IMR-90 (cell line): ENCODE data around the gene PIAS4. TPM values are rescaled to one million over a fixed set of nuclear protein-coding genes. Genes with fewer than 3 reads are reported as not detected.

ENCODE experiments used
- ATAC-seq: fragments of 200-7000 bp; cut with Tn5 transposase; 2 replicates; pipeline ENCODE4 v1.9.1; 2020; ENCODE audit warnings: low read depth, mild to moderate bottlenecking, moderate library complexity
- BruUV-seq: library from RNA; stranded (reverse); fragments of 400-500 nt; replicated peaks from 2 replicates; lab custom pipeline; 2021; lab: Mats Ljungman, UMichigan
- CTCF ChIA-PET: fragments of 300-600 bp; formaldehyde crosslinking; extraction: SDS; loops from one replicate; lab custom pipeline; 2021; ENCODE audit warnings: antibody characterized with exemption; lab: Yijun Ruan, JAX
- POLR2A ChIA-PET: fragments of 300-600 bp; sonication (Branson Sonifier 250); formaldehyde crosslinking; loops from one replicate; lab custom pipeline; 2022; ENCODE audit warnings: antibody characterized with exemption; ENCODE audit not compliant: unreplicated experiment; lab: Charles Lee
- DNase-seq: peaks from one replicate; pipeline ENCODE4 v3.0.0; 2013
- H2AFZ ChIP-seq: replicated peaks from 2 replicates; pipeline ENCODE3; 2013; ENCODE audit warnings: low read length, mild to moderate bottlenecking; ENCODE audit not compliant: poor library complexity
- H2AK5ac ChIP-seq: 2 replicates; pipeline ENCODE4 v1.6.1; 2013; ENCODE audit warnings: low read depth, low read length, inconsistent platforms
- H2AK9ac ChIP-seq: replicated peaks from 2 replicates; pipeline ENCODE3; 2013; ENCODE audit warnings: mild to moderate bottlenecking, low read depth, low read length, moderate library complexity; ENCODE audit not compliant: poor library complexity
- H2BK120ac ChIP-seq: 2 replicates; pipeline ENCODE4 v1.6.1; 2013; ENCODE audit warnings: low read depth, low read length, inconsistent platforms
- H2BK15ac ChIP-seq: 3 replicates; pipeline ENCODE4 v1.6.1; 2013; ENCODE audit warnings: low read depth, low read length, inconsistent platforms
- H2BK20ac ChIP-seq: 2 replicates; pipeline ENCODE4 v1.6.1; 2013; ENCODE audit warnings: low read depth, mild to moderate bottlenecking, inconsistent platforms, low read length, moderate library complexity
- H2BK5ac ChIP-seq: 2 replicates; pipeline ENCODE4 v1.6.1; 2013; ENCODE audit warnings: mild to moderate bottlenecking, low read depth, low read length, inconsistent platforms; ENCODE audit not compliant: poor library complexity, severe bottlenecking
- H3K14ac ChIP-seq: replicated peaks from 2 replicates; pipeline ENCODE4 v1.6.1; 2013; ENCODE audit warnings: low read depth, low read length, inconsistent platforms
- H3K18ac ChIP-seq: 2 replicates; pipeline ENCODE4 v1.6.1; 2013; ENCODE audit warnings: low read depth, low read length, control low read depth
- H3K23ac ChIP-seq: 2 replicates; pipeline ENCODE4 v1.6.1; 2013; ENCODE audit warnings: low read depth, low read length, inconsistent platforms
- H3K27ac ChIP-seq: 2 replicates; pipeline ENCODE4 v1.5.1; 2013; ENCODE audit warnings: mild to moderate bottlenecking, control low read depth, low read length; ENCODE audit not compliant: insufficient read depth
- H3K27me3 ChIP-seq: 2 replicates; pipeline ENCODE4 v1.6.1; 2013; ENCODE audit warnings: low read length; ENCODE audit not compliant: control insufficient read depth, insufficient read depth
- H3K36me3 ChIP-seq: 2 replicates; pipeline ENCODE4 v1.6.1; 2013; ENCODE audit warnings: low read length, mixed read lengths; ENCODE audit not compliant: control insufficient read depth, insufficient read depth
- H3K4ac ChIP-seq: 2 replicates; pipeline ENCODE4 v1.6.1; 2013; ENCODE audit warnings: low read depth, low read length, inconsistent platforms
- H3K4me1 ChIP-seq: 2 replicates; pipeline ENCODE4 v1.6.1; 2013; ENCODE audit warnings: low read length, mixed read lengths; ENCODE audit not compliant: control insufficient read depth, insufficient read depth
- H3K4me2 ChIP-seq: 2 replicates; pipeline ENCODE4 v1.6.1; 2013; ENCODE audit warnings: low read depth, mild to moderate bottlenecking, control low read depth, low read length, moderate library complexity
- H3K4me3 ChIP-seq: 2 replicates; pipeline ENCODE4 v1.5.1; 2013; ENCODE audit warnings: low read depth, mild to moderate bottlenecking, control low read depth, low read length, moderate library complexity; ENCODE audit not compliant: insufficient read depth
- H3K56ac ChIP-seq: 2 replicates; pipeline ENCODE4 v1.6.1; 2013; ENCODE audit warnings: low read length, inconsistent platforms; ENCODE audit not compliant: insufficient read depth; ENCODE audit errors: extremely low read depth
- H3K79me1 ChIP-seq, 2 experiments: 2 replicates each; pipeline ENCODE4 v1.6.1; 2013; ENCODE audit warnings: low read length in 2 of 2, inconsistent platforms in 1 of 2, low read depth in 1 of 2
- H3K9ac ChIP-seq: 2 replicates; pipeline ENCODE4 v1.6.1; 2013; ENCODE audit warnings: low read depth, low read length, control low read depth
- H3K9me1 ChIP-seq: 2 replicates; pipeline ENCODE4 v1.6.1; 2013; ENCODE audit warnings: low read length, inconsistent platforms; ENCODE audit not compliant: insufficient read depth
- H3K9me3 ChIP-seq: 2 replicates; pipeline ENCODE4 v1.6.1; 2013; ENCODE audit warnings: low read length; ENCODE audit not compliant: control insufficient read depth, insufficient read depth
- H4K20me1 ChIP-seq: 2 replicates; pipeline ENCODE4 v1.6.1; 2013; ENCODE audit warnings: low read length, inconsistent platforms; ENCODE audit not compliant: insufficient read depth
- H4K5ac ChIP-seq: 2 replicates; pipeline ENCODE4 v1.6.1; 2013; ENCODE audit warnings: mild to moderate bottlenecking, low read depth, low read length, control low read depth
- H4K8ac ChIP-seq, 2 experiments: 2 replicates each; pipeline ENCODE4 v1.6.1; 2013; ENCODE audit warnings: low read depth in 2 of 2, low read length in 2 of 2, control low read depth in 1 of 2, inconsistent platforms in 1 of 2
- H4K91ac ChIP-seq: 2 replicates; pipeline ENCODE4 v1.6.1; 2013; ENCODE audit warnings: low read depth, low read length, inconsistent platforms; ENCODE audit not compliant: insufficient read depth
- BHLHE40 ChIP-seq: fragments of 150-350 bp; IDR thresholded peaks from 2 replicates; pipeline ENCODE4 v1.6.1; 2016; ENCODE audit warnings: mild to moderate bottlenecking, low read depth, low read length
- CHD1 ChIP-seq: IDR thresholded peaks from 2 replicates; pipeline ENCODE4 v1.6.1; 2012; ENCODE audit warnings: low read depth, low read length, improper control_type of control experiment
- ELK1 ChIP-seq: fragments of 150-350 bp; IDR thresholded peaks from 2 replicates; pipeline ENCODE4 v1.6.1; 2016; ENCODE audit warnings: low read depth, mild to moderate bottlenecking, low read length, moderate library complexity, borderline replicate concordance
- FOS ChIP-seq: fragments of 150-350 bp; IDR thresholded peaks from 2 replicates; pipeline ENCODE4 v1.6.1; 2016; ENCODE audit warnings: low read depth, low read length
- MAZ ChIP-seq: IDR thresholded peaks from 2 replicates; pipeline ENCODE4 v1.6.1; 2012; ENCODE audit warnings: low read depth, mild to moderate bottlenecking, low read length, improper control_type of control experiment, moderate library complexity, borderline replicate concordance
- MXI1 ChIP-seq: IDR thresholded peaks from 2 replicates; pipeline ENCODE4 v1.6.1; 2012; ENCODE audit warnings: low read depth, mild to moderate bottlenecking, low read length, moderate library complexity, borderline replicate concordance
- NFE2L2 ChIP-seq: fragments of 150-350 bp; IDR thresholded peaks from 2 replicates; pipeline ENCODE4 v1.6.1; 2016; ENCODE audit warnings: low read depth, mild to moderate bottlenecking, low read length
- RFX5 ChIP-seq: IDR thresholded peaks from 2 replicates; pipeline ENCODE4 v1.8.0; 2012; ENCODE audit warnings: low read depth, mild to moderate bottlenecking, low read length, moderate library complexity
- WGBS, 2 experiments: methylation state at CpG; one replicate each; pipeline versions ENCODE4 v1.1.5 to v1.1.7; 2013; ENCODE audit warnings: missing lambda C conversion rate in 2 of 2; ENCODE audit not compliant: insufficient read length in 1 of 2; ENCODE audit errors: extremely low coverage in 2 of 2; 5-methylcytosine and 5-hydroxymethylcytosine counted together
- dilution Hi-C: fragments of 300-500 bp; cut with HindIII; formaldehyde crosslinking; loops from one replicate; pipeline ENCODE4 v1.14.3; 2018; ENCODE audit warnings: low sequenced_read_pairs; ENCODE audit not compliant: unreplicated experiment
- in situ Hi-C: fragments of 300-500 bp; cut with MboI; formaldehyde crosslinking; loops from 3 replicates; pipeline ENCODE4 v1.14.3; 2019; ENCODE audit warnings: low sequenced_read_pairs, inconsistent platforms, mixed read lengths
- intact Hi-C: fragments of 100-400 bp; cut with micrococcal nuclease; formaldehyde crosslinking; loops from 2 replicates; pipeline ENCODE4 v1.10.0; 2022
- polyA plus RNA-seq, 3 experiments: library from polyadenylated mRNA; depleted of rRNA; stranded (reverse); fragments of >200 nt; gene quantifications; 2 replicates each; pipeline ENCODE4 v1.2.3, GENCODE V29; 2012; ENCODE audit warnings: low replicate concordance in 1 of 3
- total RNA-seq: library from RNA; depleted of rRNA; stranded (reverse); fragments of >200 nt; gene quantifications from 2 replicates; pipeline ENCODE4 v1.2.3, GENCODE V29; 2012
- TF ChIP-seq, protein P1 (sequence below): fragments of 150-350 bp; IDR thresholded peaks from 2 replicates; pipeline ENCODE4 v1.6.1; 2017; ENCODE audit warnings: mild to moderate bottlenecking, antibody characterized with exemption, low read length, low read depth
- TF ChIP-seq, protein P2 (sequence below): conservative IDR thresholded peaks from 2 replicates; pipeline ENCODE4 v1.5.1; 2012; ENCODE audit warnings: mild to moderate bottlenecking, low read depth, low read length, improper control_type of control experiment

PIAS4 gene
- total and polyA plus RNA-seq, 2 of the 4 experiments (the other 2 are of a cell fraction): 12.1 to 13.6 TPM

GRCh38 chr19:4035582-4035981, 28.0 kb downstream of the PIAS4 start:
- H3K4me3 ChIP-seq: no peak overlapping the region
- H2AK9ac ChIP-seq: no peak overlapping the region
- no peak overlapping the region for H2AFZ ChIP-seq
- in situ Hi-C loops (no loop called here), intact Hi-C loops (no loop called here), dilution Hi-C loops (no loop called here)
- peaks cover 16% of the 10 kb centered on the region for H3K9me1 ChIP-seq
- H2AK5ac ChIP-seq: peak overlapping the region; percentile 39; the same call in 1 of the 2 replicates
- TF ChIP-seq RFX5: no peak
- no peak for TF ChIP-seq CHD1
- TF ChIP-seq MXI1: no peak
- TF ChIP-seq NFE2L2: no peak
- TF ChIP-seq BHLHE40: no peak
- TF ChIP-seq, protein P1, sequence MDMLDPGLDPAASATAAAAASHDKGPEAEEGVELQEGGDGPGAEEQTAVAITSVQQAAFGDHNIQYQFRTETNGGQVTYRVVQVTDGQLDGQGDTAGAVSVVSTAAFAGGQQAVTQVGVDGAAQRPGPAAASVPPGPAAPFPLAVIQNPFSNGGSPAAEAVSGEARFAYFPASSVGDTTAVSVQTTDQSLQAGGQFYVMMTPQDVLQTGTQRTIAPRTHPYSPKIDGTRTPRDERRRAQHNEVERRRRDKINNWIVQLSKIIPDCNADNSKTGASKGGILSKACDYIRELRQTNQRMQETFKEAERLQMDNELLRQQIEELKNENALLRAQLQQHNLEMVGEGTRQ: no peak
- no peak for TF ChIP-seq FOS
- TF ChIP-seq ELK1: no peak
- TF ChIP-seq MAZ: no peak
- TF ChIP-seq, protein P2, sequence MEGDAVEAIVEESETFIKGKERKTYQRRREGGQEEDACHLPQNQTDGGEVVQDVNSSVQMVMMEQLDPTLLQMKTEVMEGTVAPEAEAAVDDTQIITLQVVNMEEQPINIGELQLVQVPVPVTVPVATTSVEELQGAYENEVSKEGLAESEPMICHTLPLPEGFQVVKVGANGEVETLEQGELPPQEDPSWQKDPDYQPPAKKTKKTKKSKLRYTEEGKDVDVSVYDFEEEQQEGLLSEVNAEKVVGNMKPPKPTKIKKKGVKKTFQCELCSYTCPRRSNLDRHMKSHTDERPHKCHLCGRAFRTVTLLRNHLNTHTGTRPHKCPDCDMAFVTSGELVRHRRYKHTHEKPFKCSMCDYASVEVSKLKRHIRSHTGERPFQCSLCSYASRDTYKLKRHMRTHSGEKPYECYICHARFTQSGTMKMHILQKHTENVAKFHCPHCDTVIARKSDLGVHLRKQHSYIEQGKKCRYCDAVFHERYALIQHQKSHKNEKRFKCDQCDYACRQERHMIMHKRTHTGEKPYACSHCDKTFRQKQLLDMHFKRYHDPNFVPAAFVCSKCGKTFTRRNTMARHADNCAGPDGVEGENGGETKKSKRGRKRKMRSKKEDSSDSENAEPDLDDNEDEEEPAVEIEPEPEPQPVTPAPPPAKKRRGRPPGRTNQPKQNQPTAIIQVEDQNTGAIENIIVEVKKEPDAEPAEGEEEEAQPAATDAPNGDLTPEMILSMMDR: no peak
- H2BK120ac ChIP-seq: no peak overlapping the region
- no peak overlapping the region for H3K4ac ChIP-seq
- no peaks in the 10 kb centered on the region for H3K9me3 ChIP-seq
- ATAC-seq (no peak; the same call in 1 of the 2 replicates), DNase-seq (peak; percentile 15)
- H4K5ac ChIP-seq: no peak overlapping the region
- H3K14ac ChIP-seq: no peak overlapping the region
- H4K8ac ChIP-seq: no peak overlapping the region
- no peak overlapping the region for H3K56ac ChIP-seq
- H3K18ac ChIP-seq: no peak overlapping the region
- no peak overlapping the region for H3K9ac ChIP-seq
- no peak overlapping the region for H4K91ac ChIP-seq
- 92% methylated on average over 6 of the region's 10 CpGs; no CpG with 5 or more reads in 1 of the 2 experiments for WGBS, 2 experiments
- H3K79me1 ChIP-seq: peaks cover 12 to 27% of the 10 kb centered on the region in 2 experiments; a peak in 3 of 4 replicates
- ChIA-PET POLR2A (no interaction called here), CTCF (no interaction called here)
- H3K27me3 ChIP-seq: no peaks in the 10 kb centered on the region
- H3K4me1 ChIP-seq: no peaks in the 10 kb centered on the region
- peaks cover 32% of the 10 kb centered on the region for H4K20me1 ChIP-seq
- H2BK20ac ChIP-seq: no peak overlapping the region
- H3K23ac ChIP-seq: no peak overlapping the region
- H2BK15ac ChIP-seq: no peak overlapping the region
- H3K36me3 ChIP-seq: peaks cover 64% of the 10 kb centered on the region
- no peak overlapping the region for H3K27ac ChIP-seq
- peak overlapping the region; percentile 21 for H2BK5ac ChIP-seq
- H3K4me2 ChIP-seq: no peak overlapping the region
- BruUV-seq: no TSS peak
